Measurements from ENCODE around the gene WDR18.
"Not testable (repeated sequence)": the region's sequence is repeated elsewhere in the genome, so short reads cannot be mapped to it uniquely, and the experiment has no call there.

The WDR18 gene

DNA sequence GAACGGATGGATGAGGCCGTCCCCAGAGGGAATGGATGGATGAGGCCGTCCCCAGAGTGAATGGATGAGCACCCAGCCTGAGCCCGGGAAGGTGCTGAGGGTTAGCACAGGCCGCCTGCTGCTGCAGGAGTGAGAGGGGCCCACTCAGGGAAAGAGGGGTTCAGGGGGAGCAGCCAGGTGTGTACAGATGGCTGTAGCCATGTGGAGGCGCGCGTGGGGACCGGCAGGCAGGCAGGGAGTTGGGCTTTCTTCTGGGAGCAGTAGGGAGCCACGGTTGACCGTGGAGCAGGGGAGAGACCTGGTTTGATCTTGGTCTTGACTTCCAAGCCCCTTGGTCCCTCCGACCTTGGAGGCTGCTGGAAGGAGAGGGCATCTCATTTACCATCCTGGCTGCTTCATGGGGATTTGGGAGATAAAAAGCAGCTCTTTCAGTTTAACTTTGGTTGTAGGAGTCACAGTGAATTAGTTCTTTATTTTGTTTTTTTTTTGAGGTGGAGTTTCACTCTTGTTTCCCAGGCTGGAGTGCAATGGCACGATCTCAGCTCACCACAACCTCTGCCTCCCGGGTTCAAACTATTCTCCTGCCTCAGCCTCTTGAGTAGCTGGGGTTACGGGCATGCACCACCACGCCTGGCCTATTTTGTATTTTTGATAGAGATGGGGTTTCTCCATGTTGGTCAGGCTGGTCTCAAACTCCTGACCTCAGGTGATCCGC lies 33.6 kb upstream of the WDR18 start:
- DNase-seq (ENCODE audit: low read depth in 2 of 3, low spot score in 2 of 3): no peak

DNA sequence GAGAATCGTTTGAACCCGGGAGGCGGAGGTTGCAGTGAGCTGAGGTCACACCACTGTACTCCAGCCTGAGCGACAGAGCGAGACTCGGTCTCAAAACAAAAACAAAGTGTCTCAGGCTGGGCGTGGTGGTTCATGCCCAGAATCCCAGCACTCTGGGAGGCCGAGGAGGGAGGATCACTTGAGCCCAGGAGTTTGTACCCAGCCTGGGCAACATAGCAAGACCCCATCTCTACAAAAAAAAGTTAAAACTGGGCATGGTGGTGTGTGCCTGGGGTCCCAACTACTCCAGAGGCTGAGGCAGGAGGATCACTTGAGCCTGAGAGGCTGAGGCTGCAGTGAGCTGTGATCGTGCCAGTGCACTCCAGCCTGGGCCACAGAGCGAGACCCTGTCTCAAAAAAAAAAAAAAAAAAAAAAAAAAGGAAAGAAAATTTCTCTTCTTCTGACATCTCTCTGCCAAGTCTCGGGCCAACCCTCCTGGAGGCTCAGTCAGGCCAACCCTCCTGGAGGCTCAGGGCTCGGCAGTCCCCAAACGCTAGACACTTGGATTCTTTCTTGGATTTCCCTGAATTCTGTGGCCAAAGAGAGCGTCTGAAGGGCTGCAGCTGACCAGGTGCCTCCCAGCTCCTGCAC lies 32.0 kb upstream of the WDR18 start:
- DNase-seq (ENCODE audit: low read depth in 2 of 3, low spot score in 2 of 3): no peak

GRCh38 chr19:952680-953444 lies 31.3 kb upstream of the WDR18 start:
- no peak for DNase-seq (ENCODE audit: low read depth in 2 of 3, low spot score in 2 of 3)

DNA sequence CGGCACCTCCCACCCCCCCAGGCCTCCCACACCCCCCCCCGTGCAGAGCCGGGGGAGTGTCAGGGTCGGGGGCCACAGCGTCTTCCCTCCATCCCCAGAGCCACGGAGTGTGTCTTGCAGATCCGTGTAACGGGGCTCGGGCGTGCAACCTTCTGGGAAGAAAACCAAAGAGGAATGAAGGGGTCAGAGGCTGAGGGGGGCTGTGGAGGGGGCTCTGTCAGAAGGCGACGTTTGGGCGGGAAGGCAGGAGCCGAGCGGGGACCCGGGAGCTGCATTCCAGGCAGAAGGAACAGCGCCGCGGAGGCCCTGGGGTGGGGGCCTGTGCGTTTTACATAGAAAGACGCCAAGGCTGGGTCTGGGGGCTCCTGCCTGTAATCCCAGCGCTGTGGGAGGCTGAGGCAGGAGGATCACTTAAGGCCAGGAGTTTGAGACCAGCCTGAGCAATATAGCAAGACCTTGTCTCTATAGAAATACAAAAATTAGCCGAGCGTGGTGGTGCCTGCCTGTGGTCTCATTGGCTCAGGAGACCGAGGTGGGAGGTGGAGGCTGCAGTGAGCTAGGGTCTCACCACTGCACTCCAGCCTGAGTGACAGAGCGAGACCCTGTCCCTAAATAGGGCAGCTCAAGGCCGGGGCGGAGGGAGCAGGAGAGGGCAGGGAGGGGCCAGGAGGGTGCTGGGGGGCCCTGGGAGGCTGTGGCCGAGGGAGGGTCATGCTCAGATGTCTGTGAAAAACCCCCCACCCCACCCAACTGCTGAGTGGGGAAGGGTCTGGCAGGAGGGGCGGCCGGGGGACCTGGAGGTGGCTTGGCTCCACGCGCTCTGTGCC lies 30.5 kb upstream of the WDR18 start:
- no peak for DNase-seq (ENCODE audit: low read depth in 2 of 3, low spot score in 2 of 3)

- DNase-seq (ENCODE audit: low read depth in 2 of 3, low spot score in 2 of 3): no peak
These were observed 29.9 kb upstream of the WDR18 start for GRCh38 chr19:954272-954671.

DNA sequence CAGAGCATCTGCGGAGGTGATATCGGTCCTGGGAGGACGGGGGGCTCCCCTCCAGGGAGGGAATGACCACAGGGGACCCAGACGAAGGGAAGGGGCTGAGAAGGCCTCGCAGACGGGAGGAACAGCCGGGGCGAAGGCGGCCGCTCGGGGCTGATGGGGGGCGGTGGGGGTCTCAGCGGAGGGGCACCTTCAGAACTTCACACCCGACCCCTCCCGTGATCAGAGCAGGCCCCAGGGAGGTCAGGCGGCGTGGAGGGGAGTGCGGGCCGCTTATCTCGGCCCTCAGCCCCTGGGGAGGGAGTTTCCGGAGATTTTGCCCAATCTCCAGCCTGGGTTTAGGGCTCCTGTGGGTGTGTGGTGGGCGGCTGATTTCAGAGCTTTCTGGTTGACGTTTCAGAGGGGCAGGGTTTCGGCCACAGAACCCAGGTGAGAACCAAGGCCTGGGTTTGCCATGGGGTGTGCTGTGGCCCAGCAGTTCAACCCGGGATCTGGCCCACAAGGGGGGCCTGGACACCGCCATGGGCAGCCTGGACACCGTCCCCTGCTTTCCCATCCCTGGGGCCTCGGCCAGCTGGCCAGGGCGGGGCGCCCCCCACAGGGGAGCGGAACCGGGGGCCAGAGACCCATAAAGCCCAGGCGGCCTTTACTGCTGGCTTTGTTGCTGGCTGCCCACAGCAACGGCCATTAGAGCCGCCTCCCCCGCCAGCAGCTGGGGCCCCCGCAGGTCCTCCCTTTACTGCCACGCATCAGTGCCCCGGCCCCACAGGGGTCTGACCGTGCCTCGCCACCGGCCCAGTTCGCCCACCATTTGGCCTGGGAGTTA lies 29.3 kb upstream of the WDR18 start:
- DNase-seq (ENCODE audit: low read depth in 2 of 3, low spot score in 2 of 3): no peak

GRCh38 chr19:955803-956765 lies 28.1 kb upstream of the WDR18 start:
- no peak for DNase-seq (ENCODE audit: low read depth in 2 of 3, low spot score in 2 of 3)

DNA sequence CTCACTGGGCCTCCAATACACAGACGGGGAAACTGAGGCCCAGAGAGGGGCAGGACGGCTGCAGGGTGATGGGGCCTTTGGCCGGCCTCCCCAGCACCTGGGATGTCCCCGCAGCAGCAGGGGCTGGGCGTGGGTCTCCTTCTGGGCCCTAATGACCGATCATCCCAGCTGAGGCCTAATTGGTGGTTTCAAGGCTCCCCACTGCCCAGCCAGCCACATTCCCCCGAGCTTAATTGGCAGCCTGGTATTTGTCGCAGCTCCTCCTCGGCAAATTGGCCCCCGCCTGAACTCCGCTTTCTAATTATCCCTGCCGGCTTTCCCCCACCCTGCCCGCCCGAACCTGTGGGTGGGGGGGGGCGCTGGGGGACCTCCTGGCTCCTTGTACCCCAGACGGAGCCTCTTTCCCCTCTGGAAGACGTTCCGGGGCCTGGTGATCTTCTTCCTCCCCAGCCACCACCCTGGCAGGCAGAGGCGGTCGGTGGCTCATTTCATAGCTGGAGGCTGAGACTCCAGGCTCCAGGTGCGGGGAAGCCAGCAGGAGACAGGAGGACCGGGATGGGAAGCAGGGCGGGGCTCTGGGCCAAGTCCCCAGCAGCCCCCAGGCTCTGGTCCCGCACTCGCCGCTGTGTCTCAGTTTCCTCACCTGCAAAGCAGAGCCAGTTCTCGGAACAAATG lies 27.2 kb upstream of the WDR18 start:
- DNase-seq (ENCODE audit: low read depth in 2 of 3, low spot score in 2 of 3): no peak

GRCh38 chr19:957578-957977 lies 26.6 kb upstream of the WDR18 start:
- DNase-seq (ENCODE audit: low read depth in 2 of 3, low spot score in 2 of 3): not testable (repeated sequence)

DNA sequence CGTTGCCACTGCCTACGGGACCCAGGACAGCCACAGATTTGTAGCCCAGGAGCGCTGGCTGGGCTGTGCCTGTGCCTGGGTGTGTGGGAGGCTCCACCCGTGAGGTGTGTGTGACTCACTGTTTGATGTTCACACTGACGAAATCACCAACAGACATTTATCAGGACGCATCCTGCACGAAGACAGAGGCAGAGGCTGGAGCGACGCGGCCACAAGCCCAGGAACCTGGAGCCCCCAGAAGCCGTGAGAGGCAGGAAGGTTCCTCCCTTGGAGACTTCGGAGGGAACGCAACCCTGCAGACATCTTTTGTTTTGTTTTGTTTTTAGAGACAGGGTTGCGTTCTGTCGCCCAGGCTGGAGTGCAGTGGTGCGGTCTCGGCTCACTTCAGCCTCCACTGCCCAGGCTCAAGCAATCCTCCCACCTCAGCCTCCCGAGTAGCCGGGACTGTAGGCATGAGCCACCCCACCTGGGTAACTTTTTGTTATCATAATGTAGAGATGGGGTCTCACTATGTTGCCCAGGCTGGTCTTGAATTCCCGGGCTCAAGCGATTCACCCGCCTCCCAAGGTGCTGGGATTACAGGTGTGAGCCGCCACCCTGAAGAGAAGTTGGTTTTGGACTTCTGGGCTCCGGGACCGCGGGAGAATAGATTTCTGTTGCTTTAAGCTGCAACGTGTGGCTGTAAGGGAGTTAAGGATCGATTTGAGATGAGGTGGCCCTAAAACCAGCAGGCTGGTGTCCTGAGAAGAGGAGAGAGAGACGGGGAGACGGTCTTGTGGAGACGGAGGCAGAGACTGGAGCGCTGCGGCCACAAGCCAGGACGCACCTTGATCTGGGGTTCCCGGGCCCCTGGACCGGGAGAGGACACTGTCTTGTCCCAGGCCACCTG lies 24.9 kb upstream of the WDR18 start:
- DNase-seq (ENCODE audit: low read depth in 2 of 3, low spot score in 2 of 3): no peak

DNA sequence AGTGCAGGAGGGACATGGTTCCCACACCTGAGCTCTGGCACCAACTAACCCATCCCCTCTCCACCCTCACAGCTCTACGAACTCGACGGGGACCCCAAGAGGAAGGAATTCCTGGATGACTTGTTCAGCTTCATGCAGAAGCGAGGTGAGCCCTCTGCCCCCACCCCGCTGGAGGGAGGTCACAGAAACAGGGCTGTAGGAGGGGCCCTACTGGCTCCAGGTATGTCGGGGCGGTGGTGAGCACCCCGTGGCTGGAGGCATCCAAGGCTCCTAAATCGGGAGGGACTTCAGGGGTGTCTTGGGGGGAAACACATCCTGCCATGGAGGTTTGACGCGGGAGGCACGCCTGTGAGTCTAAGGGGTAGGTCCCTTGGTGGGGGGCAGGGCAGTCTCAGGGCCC lies 24.1 kb upstream of the WDR18 start:
- no peak for DNase-seq (ENCODE audit: low read depth in 2 of 3, low spot score in 2 of 3)

GRCh38 chr19:960601-960938 lies 23.6 kb upstream of the WDR18 start:
- DNase-seq (ENCODE audit: low read depth in 2 of 3, low spot score in 2 of 3): no peak

- DNase-seq (ENCODE audit: low read depth in 2 of 3, low spot score in 2 of 3): no peak
These were observed 22.1 kb upstream of the WDR18 start for GRCh38 chr19:961866-962620.

DNA sequence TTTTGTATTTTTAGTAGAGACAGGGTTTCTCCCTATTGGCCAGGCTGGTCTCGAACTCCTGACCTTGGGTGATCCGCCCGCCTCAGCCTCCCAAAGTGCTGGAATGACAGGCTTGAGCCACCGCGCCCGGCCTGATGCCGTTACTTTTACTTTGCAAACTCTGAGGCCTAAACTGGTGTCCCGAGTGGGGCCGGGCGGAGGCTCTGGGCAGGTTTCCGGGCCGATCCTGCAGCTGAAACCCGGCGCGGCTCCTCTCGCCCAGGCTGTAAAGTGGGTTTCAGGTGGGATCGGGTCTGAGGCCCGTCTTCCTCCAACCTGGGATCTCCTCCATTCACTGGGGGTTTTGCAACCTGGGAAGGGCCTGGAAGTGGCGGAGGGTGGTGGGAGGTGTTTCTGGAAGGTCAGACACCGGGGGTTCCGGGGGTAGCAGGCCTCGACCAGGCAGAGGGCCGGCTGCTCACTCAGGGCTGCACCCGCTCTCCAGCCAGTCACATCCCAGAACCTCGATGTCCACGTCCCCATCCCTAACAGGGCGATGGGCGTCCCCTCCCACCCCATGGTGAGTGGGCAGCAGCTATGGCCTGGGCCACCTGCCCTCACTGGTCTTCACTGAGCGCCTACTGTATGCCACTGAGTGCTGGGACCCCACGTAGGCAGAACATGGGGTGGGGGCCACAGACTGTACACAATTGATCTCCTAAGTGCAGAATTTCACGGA lies 21.3 kb upstream of the WDR18 start:
- DNase-seq (ENCODE audit: low read depth in 2 of 3, low spot score in 2 of 3): no peak

DNA sequence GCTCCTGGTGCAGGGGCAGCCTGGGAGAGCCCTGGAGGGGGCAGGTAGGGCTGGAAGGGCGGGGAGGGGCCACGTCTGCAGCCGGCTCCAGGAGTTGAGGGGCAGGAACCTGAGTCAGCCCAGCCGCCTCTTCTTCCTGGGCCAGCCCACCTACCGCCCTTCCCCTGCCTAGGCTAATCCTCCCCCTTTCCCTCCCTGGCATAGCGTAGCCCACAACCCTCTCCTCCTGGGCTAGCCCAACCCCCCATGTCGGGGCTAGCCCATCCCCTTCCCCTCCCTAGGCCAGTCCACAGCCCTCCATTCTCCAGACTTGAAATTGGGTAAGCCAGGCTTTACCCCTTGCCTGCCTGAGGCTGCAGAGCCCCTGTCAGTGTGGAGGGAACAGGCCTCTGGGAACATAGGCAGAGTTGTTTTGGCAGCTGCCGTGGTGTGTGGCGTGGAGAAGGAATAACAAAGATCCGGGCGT lies 20.6 kb upstream of the WDR18 start:
- DNase-seq (ENCODE audit: low read depth in 2 of 3, low spot score in 2 of 3): no peak

DNA sequence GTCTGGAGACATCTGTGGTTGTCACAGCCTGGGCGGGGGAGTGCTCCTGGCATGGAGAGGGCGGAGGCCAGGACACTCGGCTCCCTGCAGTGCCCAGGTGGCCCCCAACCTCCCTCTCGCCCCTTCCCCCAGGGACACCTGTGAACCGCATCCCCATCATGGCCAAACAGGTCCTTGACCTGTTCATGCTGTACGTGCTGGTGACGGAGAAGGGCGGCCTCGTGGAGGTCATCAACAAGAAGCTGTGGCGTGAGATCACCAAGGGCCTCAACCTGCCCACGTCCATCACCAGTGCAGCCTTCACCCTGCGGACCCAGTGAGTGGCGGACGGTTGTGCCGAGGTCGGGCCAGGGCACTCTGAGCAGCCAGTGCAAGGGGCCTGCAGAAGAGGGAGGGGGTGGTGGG lies 20.0 kb upstream of the WDR18 start:
- DNase-seq (ENCODE audit: low read depth in 2 of 3, low spot score in 2 of 3): no peak

Data from activated CD8-positive, alpha-beta memory T cell treated with anti-CD3 and anti-CD28 coated beads for 48 hours (primary cell).